Spinal cord (tissue), 10 donors: ENCODE measurements around the gene BRPF3. TPM values are rescaled to one million over a fixed set of nuclear protein-coding genes. Genes with fewer than 3 reads are reported as not detected.

Experiments used
- DNase-seq, 6 donors: peaks; one replicate each; pipeline versions ENCODE4 v3.0.0 to v3.0.0-alpha.2; 2013 to 2015; ENCODE audit warnings: low spot score in 6 of 6, low read depth in 4 of 6
- H3K27ac ChIP-seq: one replicate; pipeline ENCODE4 v1.5.1; 2013; ENCODE audit warnings: low read depth, low read length, control low read depth
- H3K27me3 ChIP-seq: one replicate; pipeline ENCODE4 v1.6.1; 2013; ENCODE audit warnings: low read length; ENCODE audit not compliant: control insufficient read depth, insufficient read depth
- H3K36me3 ChIP-seq: one replicate; pipeline ENCODE4 v1.6.1; 2013; ENCODE audit warnings: low read length; ENCODE audit not compliant: control insufficient read depth, insufficient read depth
- H3K4me1 ChIP-seq: one replicate; pipeline ENCODE4 v1.6.1; 2013; ENCODE audit warnings: low read length; ENCODE audit not compliant: control insufficient read depth, insufficient read depth
- H3K4me3 ChIP-seq: one replicate; pipeline ENCODE4 v1.5.1; 2013; ENCODE audit warnings: low read depth, low read length, control low read depth
- H3K9me3 ChIP-seq: one replicate; pipeline ENCODE4 v1.6.1; 2013; ENCODE audit warnings: low read length; ENCODE audit not compliant: control insufficient read depth, insufficient read depth
- WGBS: methylation state at CpG from one replicate; pipeline ENCODE4 v1.1.5; 2013; ENCODE audit warnings: missing lambda C conversion rate; ENCODE audit not compliant: insufficient coverage; 5-methylcytosine and 5-hydroxymethylcytosine counted together
- polyA plus RNA-seq, 2 donors: library from polyadenylated mRNA; unstranded; fragments of 120-200 nt; gene quantifications; one replicate each; pipeline ENCODE4 v1.2.1, GENCODE V29; 2013; ENCODE audit not compliant: insufficient read length in 2 of 2
- total RNA-seq, 2 donors: library from RNA; depleted of rRNA in 1 of 2; stranded (reverse); fragments of 120-200 nt in 1 of 2; fragments of >200 nt in 1 of 2; gene quantifications; one replicate each; pipeline versions ENCODE4 v1.2.3 to v1.2.4, GENCODE V29; 2013 to 2014
- donor health status: healthy.

BRPF3 gene
- total and polyA plus RNA-seq, 4 donors, result 15.2 to 47.1 (median 31.4) TPM

GRCh38 chr6:36249536-36249935, 53.0 kb downstream of the BRPF3 start:
- WGBS, result 100% methylated on average over 2 of the region's 5 CpGs

DNA sequence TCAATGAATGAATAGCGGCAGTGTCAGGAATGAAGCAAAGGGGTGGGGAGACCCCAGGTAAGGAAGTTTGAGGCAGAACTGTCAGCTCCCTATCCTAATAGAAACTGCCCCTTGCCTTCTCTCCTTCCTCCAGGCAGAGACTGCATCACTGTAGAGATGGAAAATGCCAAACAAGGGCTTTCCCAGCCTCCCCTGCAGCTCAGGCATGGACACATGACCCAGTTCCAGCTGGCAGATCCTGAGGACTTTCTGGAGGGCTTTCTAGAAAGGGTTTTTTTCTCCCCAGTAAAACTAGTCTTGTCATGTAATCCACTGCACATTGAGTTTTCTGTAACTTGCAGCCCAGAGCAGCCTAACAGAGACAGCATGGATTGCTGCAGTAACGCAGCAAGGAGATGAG, 55.5 kb downstream of the BRPF3 start:
- Histone ChIP-seq H3K27me3 (no peaks in the 10 kb centered on the region), H3K27ac (no peak overlapping the region), H3K9me3 (peaks cover 1% of the 10 kb centered on the region), H3K4me3 (no peak overlapping the region), H3K36me3 (no peaks in the 10 kb centered on the region), H3K4me1 (no peaks in the 10 kb centered on the region)
- 93% methylated on average over 1 of the region's 2 CpGs for WGBS
- DNase-seq, result no peak

More at GRCh38 chr6:36249536-36249935, 53.0 kb downstream of the BRPF3 start:
- no peaks in the 10 kb centered on the region for H3K36me3 ChIP-seq
- no peaks in the 10 kb centered on the region for H3K27me3 ChIP-seq
- no peak for DNase-seq
- H3K4me3 ChIP-seq, result no peak overlapping the region
- H3K27ac ChIP-seq, result no peak overlapping the region
- no peaks in the 10 kb centered on the region for H3K9me3 ChIP-seq
- peaks cover 8% of the 10 kb centered on the region for H3K4me1 ChIP-seq

DNA sequence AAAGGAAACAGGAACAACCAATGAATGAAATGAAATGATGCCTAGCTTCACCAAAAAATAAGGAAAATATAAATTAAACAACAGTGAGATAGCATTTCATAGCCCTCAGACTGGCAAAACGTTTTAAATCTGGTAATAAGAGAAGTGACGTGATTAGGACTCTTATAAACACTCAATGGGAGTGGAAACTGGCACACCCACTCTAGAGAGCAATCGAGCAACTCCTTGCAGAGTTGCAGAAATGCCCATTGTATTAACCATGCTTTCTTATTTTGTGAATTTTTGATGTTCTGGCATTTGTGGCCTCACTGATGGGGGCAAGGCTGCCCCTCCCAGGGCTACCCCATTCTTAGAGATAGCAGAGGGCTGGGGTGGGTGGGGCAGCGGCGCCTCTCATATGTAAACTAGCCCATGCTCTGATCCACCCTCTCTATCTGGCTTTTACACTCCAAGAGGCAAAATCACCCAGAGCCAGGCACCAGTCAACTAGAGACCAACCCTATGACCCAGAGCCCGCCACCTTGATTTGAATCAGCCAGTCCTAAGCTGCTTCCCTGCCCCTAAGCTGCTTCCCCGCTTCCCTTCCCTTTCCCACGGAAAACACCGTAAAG, 67.0 kb downstream of the BRPF3 start:
- no peak for DNase-seq
- 90% methylated on average over 5 of the region's 9 CpGs for WGBS
- Histone ChIP-seq H3K27me3 (no peaks in the 10 kb centered on the region), H3K36me3 (no peaks in the 10 kb centered on the region), H3K9me3 (no peaks in the 10 kb centered on the region), H3K27ac (no peak overlapping the region), H3K4me1 (no peaks in the 10 kb centered on the region), H3K4me3 (no peak overlapping the region)

DNA sequence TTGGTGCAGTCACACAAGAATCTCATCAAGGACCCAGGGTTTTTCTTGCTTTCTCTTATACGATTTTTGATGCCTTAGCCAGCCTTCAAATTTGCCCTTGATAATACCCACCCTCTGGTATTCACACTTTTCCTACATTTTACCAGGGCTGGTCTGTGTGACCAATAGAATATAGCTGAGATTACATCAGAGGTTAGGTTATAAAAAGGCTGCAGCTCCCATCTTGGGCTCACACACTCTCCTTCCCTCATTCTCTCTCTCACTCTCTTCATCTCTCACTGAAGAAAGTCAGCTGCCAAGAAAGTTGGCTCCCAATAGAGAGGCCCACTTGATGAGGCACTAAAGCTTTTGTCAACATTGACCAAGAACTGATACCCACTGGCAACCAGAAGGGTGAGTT, 69.2 kb downstream of the BRPF3 start:
- WGBS, result no CpG with 5 or more reads among the region's 1 CpG
- no peak overlapping the region for H3K4me3 ChIP-seq
- no peaks in the 10 kb centered on the region for H3K27me3 ChIP-seq
- DNase-seq, result no peak
- no peak overlapping the region for H3K27ac ChIP-seq
- no peaks in the 10 kb centered on the region for H3K4me1 ChIP-seq
- no peaks in the 10 kb centered on the region for H3K9me3 ChIP-seq
- H3K36me3 ChIP-seq, result no peaks in the 10 kb centered on the region

DNA sequence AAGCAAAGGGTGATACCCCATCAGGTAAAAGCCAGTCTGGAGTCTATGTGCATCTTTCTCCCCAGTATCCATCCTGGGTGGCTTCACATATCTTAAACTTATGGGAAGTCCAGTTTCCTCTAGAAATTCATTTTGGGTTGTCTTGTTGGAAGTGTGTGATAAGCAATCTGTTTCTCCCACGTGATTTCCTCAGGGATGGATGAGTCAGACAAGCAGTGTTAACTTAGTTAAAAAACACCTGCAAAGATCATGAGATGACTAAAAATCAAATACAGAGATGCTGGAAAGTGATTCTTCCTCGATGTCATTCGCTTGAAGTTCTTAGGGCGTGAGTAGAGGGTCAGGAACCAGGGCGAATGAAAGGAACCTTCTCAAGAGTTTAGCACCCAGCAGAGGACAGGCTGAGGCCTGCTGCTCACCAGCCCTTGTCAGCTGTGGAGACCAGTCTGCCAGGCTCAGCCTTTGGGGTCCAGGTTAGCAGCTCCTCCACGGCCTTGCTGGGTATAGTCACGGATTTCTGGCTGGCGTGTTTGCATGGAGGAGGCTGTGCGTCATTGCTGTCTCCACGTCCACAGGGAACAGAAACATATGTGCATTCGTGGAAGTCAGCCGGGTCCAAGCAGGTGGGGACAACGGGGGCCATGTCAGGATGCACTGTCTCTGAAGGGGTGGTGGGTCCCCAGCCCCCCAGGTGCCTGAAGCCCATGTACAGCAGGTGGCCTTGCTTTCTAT, 70.5 kb downstream of the BRPF3 start:
- H3K4me1 ChIP-seq, result no peaks in the 10 kb centered on the region
- no peak overlapping the region for H3K27ac ChIP-seq

DNA sequence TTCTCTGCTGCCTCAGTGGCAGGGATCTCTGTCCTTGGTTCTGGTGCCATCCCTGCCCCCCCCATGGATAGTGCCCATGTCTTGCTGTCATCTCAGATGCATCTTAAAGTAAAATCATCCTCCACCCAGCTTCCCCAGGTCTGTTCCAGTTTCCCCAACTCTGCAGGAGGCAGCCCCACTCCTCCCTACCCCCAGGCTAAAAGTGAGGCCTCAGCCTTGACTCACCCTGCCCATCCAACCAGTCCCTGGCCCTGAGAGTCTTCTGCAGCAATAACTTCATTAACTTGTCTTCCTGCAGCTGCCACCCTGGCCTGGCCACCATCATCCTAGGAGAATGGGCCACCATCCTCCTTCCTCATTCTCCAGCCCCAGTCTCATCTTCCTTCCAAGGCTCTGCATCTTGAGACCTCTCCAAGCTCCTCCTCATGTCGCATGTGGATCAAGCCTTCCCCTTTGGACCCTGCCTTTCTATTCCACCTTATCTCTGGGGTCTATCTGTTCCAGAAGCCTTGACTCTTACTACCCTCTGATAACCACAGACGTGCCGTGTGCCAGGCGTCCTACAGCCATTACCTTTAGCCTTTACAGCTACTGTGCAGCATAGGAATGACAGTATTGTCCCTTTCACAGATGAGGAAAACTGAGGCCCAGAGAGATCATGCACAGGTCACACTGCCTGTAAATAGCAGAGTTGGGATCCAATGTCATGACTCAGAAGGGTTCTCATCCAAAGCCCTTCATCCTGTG, 71.4 kb downstream of the BRPF3 start:
- DNase-seq, result no peak
- Histone ChIP-seq H3K27me3 (no peaks in the 10 kb centered on the region), H3K36me3 (no peaks in the 10 kb centered on the region), H3K9me3 (no peaks in the 10 kb centered on the region), H3K27ac (no peak overlapping the region), H3K4me3 (no peak overlapping the region), H3K4me1 (no peaks in the 10 kb centered on the region)
- 89% methylated on average over 3 of the region's 4 CpGs for WGBS

More for the DNA sequence above, 70.5 kb downstream of the BRPF3 start:
- no peaks in the 10 kb centered on the region for H3K27me3 ChIP-seq
- H3K4me3 ChIP-seq, result no peak overlapping the region
- 91% methylated on average over 12 of the region's 13 CpGs for WGBS
- no peak for DNase-seq
- no peaks in the 10 kb centered on the region for H3K36me3 ChIP-seq
- H3K9me3 ChIP-seq, result no peaks in the 10 kb centered on the region

DNA sequence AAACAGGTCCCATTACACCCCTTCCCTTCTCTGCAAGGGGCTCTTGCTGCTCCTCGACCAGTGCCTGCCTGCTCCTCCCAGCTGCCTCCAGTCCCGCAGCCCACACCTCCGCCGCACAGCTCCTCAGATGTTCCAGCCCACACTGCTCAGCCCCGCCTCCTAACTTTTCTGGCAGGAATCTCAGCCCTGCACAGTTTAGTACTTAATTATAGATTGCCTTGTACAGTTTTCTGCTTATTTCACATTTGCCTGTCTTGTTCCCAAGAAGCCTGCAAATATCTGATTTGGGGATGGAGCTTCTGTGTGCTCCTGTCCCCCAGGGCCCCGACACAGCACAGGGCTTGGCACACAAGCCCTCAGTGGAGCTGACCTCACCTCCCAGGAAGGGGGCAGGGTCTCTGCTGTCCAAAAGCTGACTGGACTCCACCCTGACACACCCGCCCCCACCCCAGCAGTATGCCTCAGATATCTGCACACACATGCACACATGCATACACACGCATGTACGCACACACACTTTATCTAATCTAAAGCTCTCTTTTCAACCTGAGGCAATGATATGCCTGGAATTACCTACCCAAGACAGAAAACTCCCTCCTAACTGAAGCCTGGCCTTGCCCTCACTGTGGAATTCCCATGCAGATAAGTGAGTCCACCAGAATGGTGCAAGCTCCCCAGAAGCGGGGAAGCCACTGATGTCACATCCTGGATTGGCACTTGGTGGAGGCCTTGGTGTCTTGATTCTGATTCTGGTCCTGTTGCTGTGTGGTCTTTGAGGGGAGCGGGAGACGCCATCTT, 72.1 kb downstream of the BRPF3 start:
- DNase-seq, result no peak
- no peaks in the 10 kb centered on the region for H3K4me1 ChIP-seq
- no peaks in the 10 kb centered on the region for H3K27me3 ChIP-seq
- H3K9me3 ChIP-seq, result no peaks in the 10 kb centered on the region
- WGBS, result 87% methylated on average over 6 of the region's 12 CpGs
- no peak overlapping the region for H3K4me3 ChIP-seq
- no peak overlapping the region for H3K27ac ChIP-seq
- no peaks in the 10 kb centered on the region for H3K36me3 ChIP-seq

- 78% methylated on average over 24 of the region's 32 CpGs for WGBS
Measured at GRCh38 chr6:36269834-36270705, 73.5 kb downstream of the BRPF3 start, which contains the start of gene PNPLA1. Gene PNPLA1 (plus strand): TSS chr6:36270060. CDS start chr6:36270460, 400 bp downstream.

More at GRCh38 chr6:36269834-36270705, 73.5 kb downstream of the BRPF3 start, which contains the start of gene PNPLA1:
- Histone ChIP-seq H3K36me3 (no peaks in the 10 kb centered on the region), H3K9me3 (no peaks in the 10 kb centered on the region), H3K27me3 (no peaks in the 10 kb centered on the region), H3K4me3 (no peak within 1 kb of the TSS), H3K4me1 (no peaks in the 10 kb centered on the region), H3K27ac (no peak within 1 kb of the TSS)
- no peak for DNase-seq
